M059J (cell line): Measurements from ENCODE around the gene BBX. TPM values are rescaled to one million over a fixed set of nuclear protein-coding genes. Genes with fewer than 3 reads are reported as not detected.
"Not testable (repeated sequence)": the region's sequence is repeated elsewhere in the genome, so short reads cannot be mapped to it uniquely, and the experiment has no call there.

Source experiments
- DNase-seq: peaks from one replicate; pipeline ENCODE4 v3.0.0-alpha.2; 2012; ENCODE audit warnings: low read depth
- total RNA-seq: library from RNA; depleted of rRNA; stranded (reverse); fragments of >200 nt; shearing (Covaris generic); gene quantifications from 2 replicates; pipeline ENCODE4 v1.2.3, GENCODE V29; 2014

Gene BBX
- total RNA-seq, 1 experiment from 2014 or later: 81.8 TPM

GRCh38 chr3:107542665-107543064 lies 19.9 kb downstream of the BBX start:
- DNase-seq: no peak

DNA sequence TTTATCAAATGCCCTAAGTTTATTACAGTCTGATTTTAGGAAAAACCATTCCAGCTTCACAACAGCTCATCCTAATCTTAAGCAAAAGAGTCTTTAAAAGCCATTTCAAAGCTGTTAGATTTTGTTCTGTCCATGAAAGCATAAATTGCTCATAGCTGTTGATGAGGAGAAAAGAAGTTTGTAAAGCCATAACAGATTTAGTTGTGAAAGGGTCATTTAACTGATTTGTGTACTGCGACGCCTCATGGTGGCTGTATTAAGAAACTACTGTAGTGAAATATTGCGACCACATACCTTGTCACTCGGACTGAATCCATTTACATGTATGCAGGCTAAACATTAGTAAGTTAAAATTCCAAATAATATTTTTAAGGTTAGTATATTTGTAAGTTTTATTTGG lies 20.9 kb downstream of the BBX start:
- DNase-seq: peak; percentile 7

- peak; percentile 71 for DNase-seq
These were observed 22.9 kb downstream of the BBX start for GRCh38 chr3:107545680-107546120.

DNA sequence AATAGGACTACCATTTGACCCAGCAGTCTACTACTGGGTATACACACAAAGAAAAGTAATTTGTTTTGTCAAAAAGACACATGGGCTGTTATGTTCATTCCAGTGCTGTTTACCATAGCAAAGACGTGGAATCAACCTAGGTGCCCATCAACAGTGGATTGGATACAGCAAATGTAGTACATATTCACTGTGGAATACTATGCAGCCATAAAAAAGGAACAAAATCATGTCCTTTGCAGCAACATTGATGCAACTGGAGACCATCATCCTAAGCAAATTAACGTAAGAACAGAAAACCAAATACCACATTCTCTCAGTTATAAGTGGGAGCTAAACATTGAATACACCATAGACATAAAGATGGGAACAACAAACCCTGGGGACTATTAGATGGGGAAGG lies 25.8 kb downstream of the BBX start:
- DNase-seq: no peak

DNA sequence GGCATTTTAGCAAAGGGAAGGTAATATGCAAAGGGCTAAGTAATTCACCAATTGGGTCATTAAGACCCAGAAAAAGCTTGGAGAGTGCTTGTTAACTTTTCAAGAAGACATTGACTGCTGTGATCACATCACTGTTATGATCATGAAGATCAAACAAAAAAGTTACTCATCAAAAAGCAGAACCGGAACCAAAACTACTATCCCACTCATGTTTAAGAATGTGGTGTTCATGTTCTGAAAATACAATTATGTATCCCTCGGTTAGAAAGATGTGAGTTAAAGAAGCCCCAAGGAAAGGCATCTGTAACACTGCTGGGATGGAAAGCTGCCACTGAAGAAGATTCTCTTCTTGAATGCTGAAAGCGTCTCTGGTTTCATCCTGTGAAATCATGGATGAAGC lies 32.6 kb downstream of the BBX start:
- DNase-seq: no peak

GRCh38 chr3:107557743-107558142 lies 35.0 kb downstream of the BBX start:
- DNase-seq: no peak

GRCh38 chr3:107560166-107560565 lies 37.4 kb downstream of the BBX start:
- no peak for DNase-seq

- no peak for DNase-seq
These were observed 39.2 kb downstream of the BBX start for GRCh38 chr3:107561980-107562379.

- DNase-seq: no peak
These were observed 40.3 kb downstream of the BBX start for GRCh38 chr3:107562969-107563529.

- DNase-seq: not testable (repeated sequence)
These were observed 42.5 kb downstream of the BBX start for GRCh38 chr3:107565244-107565643.

DNA sequence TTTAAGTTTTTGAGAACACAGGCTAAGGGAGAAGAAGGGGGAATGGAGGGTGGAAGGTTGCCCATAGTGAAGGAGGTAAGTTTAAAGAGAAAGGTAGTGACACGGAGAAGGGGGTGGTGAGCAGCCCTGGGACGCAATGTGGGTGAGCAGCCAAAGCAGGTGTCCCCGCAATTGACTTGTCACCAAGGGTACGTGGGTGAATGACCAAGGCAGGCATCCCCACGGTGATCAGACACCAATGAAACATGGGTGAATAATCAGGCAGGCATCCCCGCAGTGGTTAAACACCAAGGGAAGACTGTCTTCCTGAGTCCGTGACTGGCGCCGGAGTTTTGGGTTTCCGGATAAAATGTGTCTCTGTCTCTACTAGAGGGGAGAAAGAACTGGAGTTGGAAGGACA lies 48.3 kb downstream of the BBX start:
- peak; percentile 6 for DNase-seq

GRCh38 chr3:107571492-107571891 lies 48.7 kb downstream of the BBX start:
- not testable (repeated sequence) for DNase-seq

- DNase-seq: peak; percentile 53
These were observed 51.9 kb downstream of the BBX start for GRCh38 chr3:107574650-107575049.

GRCh38 chr3:107578091-107578490 lies 55.3 kb downstream of the BBX start:
- DNase-seq: no peak

DNA sequence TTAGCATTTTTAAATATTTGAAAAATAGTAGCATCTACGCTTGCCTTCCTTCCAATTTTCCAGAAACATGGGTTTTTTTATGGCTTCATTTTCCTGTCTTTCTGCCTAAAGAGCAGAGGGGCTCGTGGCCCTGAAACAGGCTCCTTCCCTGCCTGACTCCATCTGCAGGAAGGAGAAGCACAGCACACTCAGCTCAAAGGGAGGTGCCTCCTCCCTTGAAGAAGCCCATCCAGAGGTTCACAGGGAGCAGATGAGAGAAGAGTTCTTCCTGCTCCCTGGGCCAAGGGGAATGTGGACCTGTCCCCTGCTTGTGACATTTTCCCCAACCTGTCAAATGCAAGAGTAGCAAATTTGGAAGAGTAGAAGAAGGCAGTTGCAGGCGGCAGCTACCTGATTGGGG lies 55.8 kb downstream of the BBX start:
- DNase-seq: no peak

DNA sequence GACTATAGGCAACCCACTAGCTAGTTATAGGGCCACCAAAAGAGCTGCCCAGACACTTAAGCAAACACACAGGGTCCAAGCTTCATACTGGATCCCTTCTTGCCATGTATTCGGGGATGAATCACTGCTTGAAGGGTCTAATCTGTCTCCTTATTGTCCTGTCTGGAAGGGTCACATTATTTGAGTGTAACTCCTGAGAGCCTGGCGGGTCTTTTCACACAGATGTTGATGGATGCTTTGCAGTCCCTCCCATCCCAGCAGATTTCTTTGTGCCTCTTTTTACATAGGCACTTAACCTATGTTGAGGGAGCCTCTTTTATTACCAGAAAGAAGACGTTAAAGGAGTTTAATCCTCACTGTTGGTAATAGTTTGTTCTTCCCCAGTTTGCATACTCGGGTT lies 56.6 kb downstream of the BBX start:
- DNase-seq: no peak

DNA sequence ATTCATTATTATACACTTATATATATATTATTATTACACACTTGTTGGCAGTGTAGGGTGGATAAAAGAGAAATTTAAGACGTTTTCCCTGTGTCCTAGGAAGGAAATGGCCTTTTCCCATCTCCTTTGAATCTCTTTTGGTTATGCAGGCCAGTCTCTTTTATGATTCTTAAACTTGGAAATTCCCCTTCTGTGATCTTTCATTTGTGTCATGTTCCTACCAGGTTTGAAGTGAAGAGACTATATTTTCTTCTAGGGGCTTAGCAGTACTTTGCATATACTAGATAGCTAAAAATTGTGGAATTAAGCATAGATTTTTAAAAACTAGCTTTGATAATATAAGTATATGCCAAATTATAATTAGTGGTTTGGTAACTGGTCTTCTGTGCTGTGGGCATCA lies 58.5 kb downstream of the BBX start:
- no peak for DNase-seq

- no peak for DNase-seq
These were observed 65.5 kb downstream of the BBX start for GRCh38 chr3:107588217-107588616.

- DNase-seq: no peak
These were observed 66.7 kb downstream of the BBX start for GRCh38 chr3:107589454-107589853.

DNA sequence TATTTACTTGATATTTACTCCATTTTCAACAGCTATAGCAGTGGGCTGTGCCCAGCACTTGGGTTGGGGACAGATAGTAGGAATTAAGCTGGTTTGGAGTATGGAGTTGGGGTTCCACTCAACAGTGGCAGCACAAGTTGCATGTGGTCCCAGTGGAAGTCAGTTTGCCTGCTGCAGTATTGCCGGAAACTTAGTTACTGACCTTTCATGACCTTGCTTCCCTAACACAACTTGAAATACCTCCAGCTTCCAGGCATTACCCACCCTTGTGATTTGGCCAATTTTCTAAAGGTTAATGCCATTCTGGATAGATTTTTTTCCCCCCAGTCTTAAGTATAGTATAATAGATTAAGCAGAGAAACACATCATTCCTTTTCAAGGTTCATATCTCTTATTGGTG lies 68.0 kb downstream of the BBX start:
- no peak for DNase-seq

DNA sequence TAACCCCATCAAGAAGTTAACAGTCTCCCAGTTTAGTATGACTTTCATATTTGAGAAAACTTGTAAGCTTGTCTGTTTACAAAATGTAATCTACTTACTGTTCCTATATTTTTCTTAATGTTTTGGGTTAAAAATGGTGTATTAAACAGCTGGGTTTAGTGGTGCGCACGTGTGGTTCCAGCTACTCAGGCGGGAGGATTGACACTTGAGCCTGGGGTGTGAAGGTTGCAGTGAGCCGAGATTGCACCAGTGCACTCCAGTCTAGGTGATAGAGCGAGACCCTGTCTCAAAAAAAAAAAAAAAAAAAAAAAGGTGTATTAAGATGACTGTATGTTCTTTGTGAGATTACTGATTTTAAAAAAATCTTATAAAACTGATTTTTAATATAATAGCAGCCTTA lies 69.3 kb downstream of the BBX start:
- no peak for DNase-seq

GRCh38 chr3:107594870-107595269 lies 72.1 kb downstream of the BBX start:
- no peak for DNase-seq

DNA sequence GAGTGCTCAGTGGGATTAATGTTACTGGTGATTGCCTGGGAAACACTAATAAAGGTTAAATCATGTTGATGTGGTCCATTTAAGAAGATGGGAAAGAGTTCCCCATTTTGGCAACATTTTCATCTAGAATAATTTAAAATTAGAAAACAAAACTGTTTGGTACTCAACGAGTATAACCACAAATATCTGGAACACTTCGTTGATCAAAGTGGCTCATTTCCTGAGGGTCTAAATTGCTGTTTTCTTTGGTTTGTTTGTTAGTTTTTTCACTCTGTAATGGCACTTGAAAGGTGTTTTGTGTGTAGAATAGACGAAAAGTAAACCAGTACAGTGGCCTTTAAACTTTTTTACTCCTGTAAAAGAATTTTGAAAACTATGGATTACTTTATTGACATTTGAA lies 73.9 kb downstream of the BBX start:
- no peak for DNase-seq
